ACHN (cell line): ENCODE data around the gene CAPN10.
"Not testable (repeated sequence)": the region's sequence is repeated elsewhere in the genome, so short reads cannot be mapped to it uniquely, and the experiment has no call there.

Experiments used
- DNase-seq: peaks from one replicate; pipeline ENCODE4 v3.0.0-alpha.2; 2015
- in situ Hi-C: cut with HindIII; loops from 2 replicates; pipeline ENCODE4 v1.10.0; 2017; ENCODE audit warnings: low sequenced_read_pairs, low pct_ligation_motif_present, low pct_unique_long_range_greater_than_20kb

Gene CAPN10

DNA sequence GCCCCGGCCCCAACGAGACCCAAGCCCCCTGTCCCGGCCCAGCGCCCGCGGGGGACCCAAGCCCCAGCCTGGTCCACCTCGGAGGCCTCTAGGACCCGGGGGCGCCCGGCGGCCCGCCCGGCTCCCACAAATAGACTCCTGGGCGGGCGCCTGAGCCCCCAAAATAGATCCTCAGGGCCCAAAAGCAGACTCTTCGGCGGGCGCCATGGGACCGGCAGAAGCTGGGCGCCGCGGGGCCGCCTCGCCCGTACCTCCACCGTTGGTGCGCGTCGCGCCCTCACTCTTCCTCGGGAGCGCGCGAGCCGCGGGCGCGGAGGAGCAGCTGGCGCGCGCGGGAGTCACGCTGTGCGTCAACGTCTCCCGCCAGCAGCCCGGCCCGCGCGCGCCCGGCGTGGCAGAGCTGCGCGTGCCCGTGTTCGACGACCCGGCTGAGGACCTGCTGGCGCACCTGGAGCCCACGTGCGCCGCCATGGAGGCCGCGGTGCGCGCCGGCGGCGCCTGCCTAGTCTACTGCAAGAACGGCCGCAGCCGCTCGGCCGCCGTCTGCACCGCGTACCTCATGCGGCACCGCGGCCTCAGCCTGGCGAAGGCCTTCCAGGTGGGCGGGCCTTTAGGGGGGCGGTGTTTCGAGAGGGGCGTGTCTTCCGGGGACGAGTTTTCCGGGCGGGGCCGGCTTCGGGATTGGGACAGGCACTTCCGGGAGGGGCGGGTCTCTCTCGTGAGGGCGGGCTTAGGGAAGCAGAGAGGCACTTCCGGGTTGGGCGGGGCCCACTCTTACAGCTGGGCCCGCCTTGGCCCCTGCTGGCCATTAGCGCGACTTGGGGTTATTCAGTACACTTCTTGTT, 25.8 kb upstream of the CAPN10 start:
- peak; percentile 98 for DNase-seq
- in situ Hi-C loops, result no loop called here

DNA sequence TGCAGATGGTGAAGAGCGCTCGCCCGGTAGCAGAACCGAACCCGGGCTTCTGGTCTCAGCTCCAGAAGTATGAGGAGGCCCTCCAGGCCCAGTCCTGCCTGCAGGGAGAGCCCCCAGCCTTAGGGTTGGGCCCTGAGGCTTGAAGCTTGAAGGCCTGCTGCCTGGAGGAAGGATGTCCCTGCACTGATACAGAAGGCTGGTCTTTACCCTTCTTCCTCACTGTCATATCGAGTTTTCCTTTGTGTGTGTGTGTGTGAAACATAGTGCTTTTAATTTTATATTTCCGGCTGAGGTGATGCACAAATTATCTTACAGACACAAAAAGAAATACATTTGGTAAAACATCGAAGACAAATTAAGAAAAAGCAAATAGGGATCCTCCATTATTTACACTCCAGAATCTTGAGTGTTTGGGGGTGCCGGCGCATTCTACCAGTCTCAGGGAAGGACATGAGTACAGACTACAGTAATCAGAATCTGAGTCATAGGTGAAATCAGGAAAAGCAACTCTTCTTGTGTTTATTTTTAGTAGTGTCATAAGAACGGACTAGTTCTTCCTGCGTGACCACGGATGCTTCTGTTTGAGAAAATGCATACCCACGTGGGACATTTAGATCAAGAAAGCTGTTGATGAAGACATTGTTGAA, 25.1 kb upstream of the CAPN10 start:
- in situ Hi-C loops, result no loop called here
- peak; percentile 41 for DNase-seq

DNA sequence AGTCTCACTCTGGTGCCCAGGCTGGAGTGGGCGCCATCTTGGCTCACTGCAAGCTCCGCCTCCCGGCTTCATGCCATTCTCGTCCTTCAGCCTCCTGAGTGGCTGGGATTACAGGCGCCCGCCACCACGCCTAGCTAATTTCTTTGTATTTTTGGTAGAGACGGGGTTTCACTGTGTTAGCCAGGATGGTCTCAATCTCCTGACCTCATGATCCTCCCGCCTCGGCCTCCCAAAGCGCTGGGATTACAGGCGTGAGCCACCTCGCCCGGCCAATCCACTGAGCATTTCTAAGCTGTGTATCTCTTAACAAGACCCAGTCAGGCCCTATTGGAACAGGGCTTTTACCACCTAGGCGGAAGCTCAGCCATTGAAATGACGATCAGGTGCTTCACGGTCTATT, 23.3 kb upstream of the CAPN10 start:
- DNase-seq, in situ Hi-C loops: not testable (repeated sequence)

GRCh38 chr2:240563951-240564560, 22.5 kb upstream of the CAPN10 start:
- DNase-seq, result no peak
- in situ Hi-C loops, result no loop called here

DNA sequence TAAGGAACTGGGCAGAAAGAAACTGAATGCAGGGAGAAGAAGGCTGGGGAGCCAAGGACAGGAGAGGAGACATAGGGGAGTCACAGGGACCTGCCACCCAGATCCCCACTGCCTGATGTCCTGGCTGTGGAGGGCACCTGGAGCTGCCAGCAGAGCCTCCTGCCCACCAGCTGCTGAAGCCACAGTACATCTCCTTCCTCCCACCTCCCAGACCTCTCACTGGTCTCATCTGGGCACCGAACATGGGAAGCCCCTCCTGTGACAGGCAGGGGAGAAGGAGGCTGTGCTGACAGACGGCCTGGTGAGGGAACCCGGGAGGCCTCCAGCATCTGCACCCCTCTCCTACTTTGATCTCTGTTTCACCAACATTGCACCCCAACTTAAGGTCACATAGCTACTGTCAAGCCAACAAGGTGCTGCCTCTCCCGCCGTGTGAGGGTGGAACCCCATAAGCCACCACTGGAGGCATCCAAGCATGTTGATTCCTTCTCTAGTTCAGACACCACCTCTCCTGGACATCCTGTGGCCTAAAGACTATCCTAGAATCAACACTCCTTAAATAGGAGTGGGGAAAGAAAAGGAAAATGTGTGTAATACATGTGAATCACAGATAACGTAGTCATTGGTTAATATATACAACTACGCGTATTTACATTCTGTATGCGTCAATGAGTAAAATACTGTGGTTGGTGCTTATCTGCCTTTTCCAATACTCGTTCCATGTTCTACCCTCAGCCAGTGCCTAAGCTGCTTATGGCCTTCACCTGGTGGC, 21.8 kb upstream of the CAPN10 start:
- no peak for DNase-seq
- in situ Hi-C loops, result no loop called here

DNA sequence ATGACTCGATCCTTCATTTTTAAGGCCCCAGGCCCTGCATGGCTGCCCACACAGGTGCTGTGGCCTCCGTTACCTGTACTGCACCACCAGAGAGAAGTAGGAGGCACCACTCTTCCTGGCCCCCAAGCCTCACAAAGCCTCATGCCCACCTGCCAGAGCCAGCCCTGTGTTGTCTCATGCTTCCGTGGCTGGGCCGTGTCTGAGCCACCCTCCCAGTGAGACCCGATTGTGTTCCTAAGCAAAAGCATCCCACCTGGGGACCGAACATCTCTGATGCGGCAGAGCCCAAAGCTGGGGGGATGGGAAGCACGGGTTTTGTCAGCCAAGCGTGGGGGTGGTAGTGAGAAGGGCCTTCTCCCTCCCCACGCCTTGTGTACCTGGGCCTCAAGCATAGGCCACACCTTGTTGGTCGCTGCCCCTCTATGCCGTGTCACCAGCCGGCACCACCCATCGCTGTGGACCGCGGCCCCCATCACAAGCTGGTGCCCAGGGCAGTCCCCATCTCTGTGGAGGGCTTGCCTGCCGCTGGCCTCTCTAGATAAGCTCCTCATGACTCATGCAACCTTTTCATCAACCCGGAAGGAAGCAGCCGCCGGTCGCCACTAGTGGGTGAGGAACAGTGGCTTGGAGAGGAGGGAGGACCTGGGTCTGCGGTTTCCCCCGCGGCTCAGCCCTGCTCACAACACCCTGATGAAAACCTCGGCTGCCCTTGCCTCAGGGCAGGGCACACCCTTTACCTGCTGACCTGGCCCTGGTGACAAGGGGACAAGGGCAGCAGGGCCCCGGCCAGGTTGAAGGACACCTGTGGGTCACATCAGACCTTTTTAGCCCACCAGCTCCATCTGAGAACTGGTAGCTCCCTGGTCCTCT, 21.0 kb upstream of the CAPN10 start:
- in situ Hi-C loops, result no loop called here
- DNase-seq, result peak; percentile 93

DNA sequence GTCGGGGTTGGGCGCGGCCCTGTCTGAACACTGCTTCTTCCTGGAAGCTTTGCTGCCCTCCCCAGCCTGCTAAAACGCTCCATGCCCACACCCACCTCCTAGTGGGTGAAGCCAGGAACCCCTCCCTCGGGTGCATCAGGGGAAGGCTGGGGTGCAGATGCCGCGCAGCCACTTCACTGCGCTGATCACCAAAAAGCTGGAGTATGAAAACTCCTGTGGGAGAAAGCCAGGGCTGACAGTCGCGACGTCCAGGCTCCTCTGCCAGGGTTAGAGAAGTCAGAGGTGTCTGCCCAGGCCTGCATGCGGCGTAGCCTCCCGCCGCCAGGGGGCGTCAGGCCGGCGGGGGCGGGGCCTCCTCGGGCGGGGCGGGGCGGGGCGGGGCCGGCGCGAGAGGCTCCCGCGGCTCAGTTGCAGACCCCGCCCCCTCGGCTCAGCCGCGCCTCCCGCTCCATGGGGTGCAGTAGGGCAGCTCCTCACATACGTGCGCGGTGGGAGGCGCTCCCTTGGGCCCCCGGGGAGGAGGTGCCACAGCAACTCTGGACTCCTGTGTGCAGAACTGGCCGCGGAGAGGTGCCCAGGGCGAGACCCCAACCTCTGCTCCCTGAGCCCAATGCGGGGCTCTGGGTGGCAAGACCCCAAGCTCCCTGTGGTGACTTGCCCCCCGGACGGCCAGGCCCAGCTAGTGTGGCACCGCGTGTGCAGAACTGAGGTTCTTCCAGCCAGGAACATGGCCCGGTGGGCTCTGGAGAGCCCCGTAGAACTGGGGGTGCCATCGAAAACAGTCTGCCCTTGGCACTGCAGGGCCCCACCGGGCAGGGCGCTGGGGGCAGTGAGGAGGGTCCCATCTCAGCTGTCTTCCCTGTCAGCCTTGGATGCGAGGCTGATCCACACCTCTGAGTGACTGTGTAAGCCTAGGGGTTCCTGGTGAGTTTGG, 20.1 kb upstream of the CAPN10 start:
- in situ Hi-C loops, result no loop called here
- DNase-seq, result peak; percentile 94

DNA sequence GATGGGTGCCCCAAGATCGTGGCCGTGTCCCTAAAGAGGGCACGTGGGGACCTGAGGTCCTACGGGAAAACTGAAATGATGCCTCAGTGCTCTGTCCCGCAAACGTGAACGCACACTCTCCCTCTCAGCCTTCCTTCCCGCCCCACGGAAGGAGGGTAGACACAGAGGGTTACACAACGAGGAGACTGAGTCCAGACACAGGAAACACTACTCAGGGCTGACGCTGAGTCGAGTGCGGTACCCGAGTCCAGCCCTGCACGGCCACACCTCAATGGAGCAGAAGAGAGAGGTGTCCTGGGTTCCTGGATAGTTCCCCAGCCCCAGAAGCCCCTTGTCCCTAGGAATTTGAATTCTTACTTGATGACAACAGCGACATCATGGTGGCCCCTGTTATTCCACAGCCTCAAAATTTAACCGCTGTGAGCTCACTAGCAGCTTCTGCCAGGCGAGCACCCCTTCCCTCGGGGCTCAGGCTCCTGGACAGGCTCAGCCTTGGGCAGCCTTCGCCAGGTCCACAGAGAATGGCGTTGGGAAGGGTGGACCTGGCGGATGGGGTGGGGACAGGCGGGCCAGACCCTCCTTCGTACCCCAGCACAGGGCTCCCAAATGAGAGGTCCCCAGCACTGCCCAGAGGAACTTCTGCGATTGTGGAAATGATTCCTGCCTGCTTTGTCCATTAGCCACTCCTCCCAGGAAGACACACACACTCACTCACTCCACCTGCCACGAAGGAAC, 19.2 kb upstream of the CAPN10 start:
- no peak for DNase-seq
- in situ Hi-C loops, result no loop called here

DNA sequence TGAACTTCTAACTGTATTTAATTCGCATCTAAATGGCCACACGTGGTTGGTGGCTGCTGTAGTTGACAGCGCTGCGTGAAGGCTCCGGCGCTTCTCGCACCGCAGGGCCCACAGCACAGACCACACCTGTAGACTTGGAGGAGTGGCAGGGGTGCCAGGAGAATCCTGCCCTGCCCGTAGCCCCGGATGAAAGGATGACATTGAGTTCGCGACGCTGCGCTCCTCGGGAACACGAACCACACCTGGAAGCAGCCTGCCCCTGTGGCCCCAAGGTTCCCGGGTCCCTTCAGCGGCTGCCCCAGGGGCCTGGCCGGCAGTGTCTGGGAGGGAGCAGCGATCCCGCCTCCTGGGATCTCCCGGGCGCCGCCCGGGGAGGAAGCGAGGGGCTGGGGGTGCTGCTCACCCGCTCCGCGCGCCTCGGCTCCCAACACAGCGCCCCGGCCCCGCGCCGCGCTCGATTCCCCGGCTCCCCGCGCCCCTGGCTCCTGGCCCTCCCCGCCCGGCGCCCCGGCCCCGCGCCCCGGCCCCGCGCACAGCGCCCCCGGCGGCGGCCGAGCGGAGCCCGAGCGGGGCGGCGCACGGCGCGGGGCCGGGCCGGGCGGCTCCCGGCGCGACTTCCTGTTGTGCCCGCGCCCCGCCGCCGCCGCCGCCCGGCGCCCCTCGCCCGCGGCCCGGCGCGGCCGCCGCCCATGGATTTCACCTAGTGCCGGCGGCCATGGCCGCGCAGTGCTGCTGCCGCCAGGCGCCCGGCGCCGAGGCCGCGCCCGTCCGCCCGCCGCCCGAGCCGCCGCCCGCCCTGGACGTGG, 18.5 kb upstream of the CAPN10 start, which contains the start of gene RNPEPL1:
Gene RNPEPL1, plus strand, starts transcription at position 613 of the 806 bp plus-strand sequence. Its CDS starts 103 bp downstream, at position 716.
- peak; percentile 58 for DNase-seq

GRCh38 chr2:240568678-240569522, 17.6 kb upstream of the CAPN10 start:
- in situ Hi-C loops, result no loop called here
- peak; percentile 60 for DNase-seq

More for the DNA sequence above, 18.5 kb upstream of the CAPN10 start, which contains the start of gene RNPEPL1:
- in situ Hi-C loops, result no loop called here

DNA sequence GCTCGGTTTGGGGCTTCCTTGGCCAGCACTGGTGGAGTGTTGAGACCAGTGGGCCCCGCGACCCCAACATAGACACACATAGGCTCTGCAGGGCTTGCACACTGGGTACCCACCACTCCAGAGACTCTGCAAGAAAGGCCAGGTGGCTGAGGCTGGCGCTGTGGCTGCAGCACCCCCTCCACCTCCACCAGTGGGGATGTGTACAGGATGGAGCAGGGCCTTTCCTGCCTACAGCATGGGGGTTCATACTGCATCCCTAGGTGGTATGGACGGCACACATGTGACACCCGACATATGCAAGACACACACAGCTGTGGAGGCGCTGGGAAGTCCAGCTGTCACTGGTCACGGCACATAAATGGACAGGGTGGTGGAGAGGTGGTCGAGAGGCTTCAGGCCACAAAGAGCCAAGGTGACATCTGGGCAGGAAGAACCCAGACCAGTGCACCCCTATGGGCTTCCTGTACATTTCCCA, 17.0 kb upstream of the CAPN10 start:
- no peak for DNase-seq
- in situ Hi-C loops, result no loop called here

DNA sequence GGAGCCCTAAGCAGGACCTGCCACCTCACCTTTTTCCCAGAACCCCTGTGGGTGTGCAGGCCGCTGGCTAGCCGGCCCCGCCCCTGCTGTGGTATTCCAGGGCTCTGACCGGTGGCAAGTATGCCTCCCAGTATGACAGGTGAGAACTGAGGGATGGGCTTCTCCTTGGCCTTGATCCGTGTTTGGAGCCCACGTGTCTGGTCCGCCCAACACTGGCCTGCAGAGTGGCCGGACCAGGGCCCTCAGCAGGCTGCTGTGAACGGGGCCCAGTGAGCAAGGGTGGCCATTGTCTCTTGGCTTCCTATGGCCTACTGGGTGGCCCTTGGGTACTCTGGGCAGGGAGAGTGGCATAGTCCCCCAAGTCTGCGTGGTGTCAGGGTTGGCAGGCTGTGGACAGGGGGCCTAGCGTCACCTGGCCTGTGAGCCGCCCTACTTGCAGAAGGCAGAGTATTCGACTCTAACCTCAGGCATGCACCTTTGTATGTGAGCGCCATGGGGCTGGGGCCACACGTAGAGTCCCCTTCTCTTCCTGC, 16.5 kb upstream of the CAPN10 start:
- in situ Hi-C loops, result no loop called here
- DNase-seq, result no peak

GRCh38 chr2:240570531-240571313, 15.8 kb upstream of the CAPN10 start:
- in situ Hi-C loops, result no loop called here
- DNase-seq, result no peak
